AG04449 (cell line): ENCODE measurements around the gene SDHAF2.

ENCODE experiments used
- CTCF ChIA-PET: fragments of 350-600 bp; formaldehyde crosslinking; extraction: SDS; loops from one replicate; lab custom pipeline; 2021; ENCODE audit warnings: antibody characterized with exemption; lab: Yijun Ruan, JAX
- POLR2A ChIA-PET: fragments of 400-600, 350-600 bp; formaldehyde crosslinking; extraction: SDS; loops from one replicate; lab custom pipeline; 2020; ENCODE audit warnings: antibody characterized with exemption, inconsistent platforms; lab: Yijun Ruan, JAX
- DNase-seq: peaks from one replicate; pipeline ENCODE4 v3.0.0-alpha.2; 2010; ENCODE audit warnings: low read depth, low spot score
- H3K4me3 ChIP-seq: 2 replicates; pipeline ENCODE4 v1.5.1; 2011; ENCODE audit warnings: low read depth, mild to moderate bottlenecking, control low read depth, low read length
- TF ChIP-seq, protein P1 (sequence below): IDR thresholded peaks from one replicate; pipeline ENCODE4 v1.5.1; 2011; ENCODE audit warnings: mild to moderate bottlenecking, moderate library complexity, low read length, control low read depth, inconsistent platforms; ENCODE audit not compliant: insufficient read depth; ENCODE audit errors: missing control alignments

Gene SDHAF2

DNA sequence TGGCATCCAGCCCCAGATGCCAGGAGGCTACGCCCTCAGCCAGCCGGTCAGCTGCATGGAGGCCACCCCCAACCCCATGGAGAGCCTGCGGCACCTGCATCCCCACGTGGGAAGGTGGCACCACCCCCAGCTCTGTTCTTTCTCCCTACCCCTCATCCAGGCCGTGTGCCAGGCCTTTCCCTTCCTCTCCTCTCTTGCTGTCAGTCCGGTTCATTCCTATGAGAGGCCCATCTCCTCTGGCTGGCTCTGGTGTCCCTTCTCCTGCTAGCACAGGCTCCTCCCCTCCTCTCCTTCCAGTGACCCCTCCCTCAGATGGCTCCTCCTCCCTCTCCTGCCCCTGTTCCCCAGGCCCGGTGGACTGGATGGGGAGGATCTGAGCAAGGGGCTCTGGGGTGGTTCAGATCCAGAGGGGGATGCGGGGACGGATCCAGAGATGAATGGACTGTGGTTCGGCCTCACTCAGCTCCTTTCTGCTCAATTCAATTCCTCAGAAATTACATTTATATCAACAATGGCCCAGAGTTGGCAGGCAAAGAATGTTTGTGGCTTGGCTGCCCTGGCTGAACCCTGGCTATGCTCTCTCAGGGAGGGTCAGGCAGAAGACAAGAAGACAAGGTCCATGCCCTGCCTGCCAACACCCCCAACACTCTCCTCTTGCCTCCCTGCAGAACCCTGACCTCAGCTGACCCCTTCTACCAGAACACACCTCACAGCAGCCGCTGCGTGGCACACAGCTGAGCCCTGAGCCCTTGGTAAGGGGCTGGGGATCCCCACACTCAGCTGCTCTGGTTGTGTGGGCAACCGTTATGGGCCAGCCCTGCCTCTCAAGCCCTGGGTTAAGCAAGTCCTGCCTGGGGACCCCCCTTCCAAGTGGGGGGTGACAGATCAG is 60.2 kb downstream of the SDHAF2 start:
- H3K4me3 ChIP-seq: no peak overlapping the region
- DNase-seq: no peak
- ChIA-PET POLR2A (interaction anchor here (0.7 kb wide), 1 partner anchor 28 kb away, joined by 3 read pairs; no protein-coding TSS in a partner anchor), CTCF (interaction anchor here (0.9 to 7.5 kb wide), 10 partner anchors 12 to 148 kb away, joined by 3 to 82 read pairs (median 8); partner anchors contain the start of gene LRRC10B)
- TF ChIP-seq, protein P1, sequence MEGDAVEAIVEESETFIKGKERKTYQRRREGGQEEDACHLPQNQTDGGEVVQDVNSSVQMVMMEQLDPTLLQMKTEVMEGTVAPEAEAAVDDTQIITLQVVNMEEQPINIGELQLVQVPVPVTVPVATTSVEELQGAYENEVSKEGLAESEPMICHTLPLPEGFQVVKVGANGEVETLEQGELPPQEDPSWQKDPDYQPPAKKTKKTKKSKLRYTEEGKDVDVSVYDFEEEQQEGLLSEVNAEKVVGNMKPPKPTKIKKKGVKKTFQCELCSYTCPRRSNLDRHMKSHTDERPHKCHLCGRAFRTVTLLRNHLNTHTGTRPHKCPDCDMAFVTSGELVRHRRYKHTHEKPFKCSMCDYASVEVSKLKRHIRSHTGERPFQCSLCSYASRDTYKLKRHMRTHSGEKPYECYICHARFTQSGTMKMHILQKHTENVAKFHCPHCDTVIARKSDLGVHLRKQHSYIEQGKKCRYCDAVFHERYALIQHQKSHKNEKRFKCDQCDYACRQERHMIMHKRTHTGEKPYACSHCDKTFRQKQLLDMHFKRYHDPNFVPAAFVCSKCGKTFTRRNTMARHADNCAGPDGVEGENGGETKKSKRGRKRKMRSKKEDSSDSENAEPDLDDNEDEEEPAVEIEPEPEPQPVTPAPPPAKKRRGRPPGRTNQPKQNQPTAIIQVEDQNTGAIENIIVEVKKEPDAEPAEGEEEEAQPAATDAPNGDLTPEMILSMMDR: no peak

DNA sequence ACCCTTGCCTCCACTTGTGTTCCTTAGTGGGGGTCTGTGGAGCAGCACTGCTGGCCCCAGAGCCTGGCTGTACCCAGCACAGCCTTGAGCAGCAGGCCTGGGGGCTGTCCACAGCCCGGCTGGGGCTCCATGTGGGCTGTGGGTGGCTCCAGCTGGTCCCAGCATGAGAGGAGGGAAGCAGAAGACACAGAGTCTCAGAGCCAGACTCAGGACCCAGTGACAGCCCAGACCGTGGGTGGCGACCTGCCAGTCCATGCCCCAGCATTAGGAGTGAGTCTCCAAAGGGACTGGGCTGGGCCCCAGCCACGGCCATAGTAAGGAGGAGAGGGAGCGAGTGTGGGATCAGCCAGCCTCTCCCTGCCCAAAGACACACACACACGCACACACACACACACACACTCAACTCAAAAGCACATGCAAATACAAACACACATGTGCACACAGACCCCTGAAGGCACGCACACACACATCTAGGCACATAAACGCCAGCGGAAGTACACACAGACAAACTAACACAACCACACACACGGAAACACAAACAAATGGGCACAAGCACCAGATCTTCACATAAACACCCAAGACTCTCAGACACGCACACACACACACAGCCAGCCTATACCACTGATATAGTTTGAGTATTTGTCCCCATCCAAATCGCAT is 61.9 kb downstream of the SDHAF2 start:
- CTCF ChIA-PET: interaction anchor here (5.3 to 7.5 kb wide), 3 partner anchors 14 to 136 kb away, joined by 22 to 82 read pairs (median 55); a partner anchor contains a TSS
- POLR2A ChIA-PET: interaction anchor here (0.6 kb wide), 1 partner anchor 20 kb away, joined by 3 read pairs; no protein-coding TSS in a partner anchor
- DNase-seq: no peak
- no peak overlapping the region for H3K4me3 ChIP-seq
- TF ChIP-seq, protein P1: no peak

DNA sequence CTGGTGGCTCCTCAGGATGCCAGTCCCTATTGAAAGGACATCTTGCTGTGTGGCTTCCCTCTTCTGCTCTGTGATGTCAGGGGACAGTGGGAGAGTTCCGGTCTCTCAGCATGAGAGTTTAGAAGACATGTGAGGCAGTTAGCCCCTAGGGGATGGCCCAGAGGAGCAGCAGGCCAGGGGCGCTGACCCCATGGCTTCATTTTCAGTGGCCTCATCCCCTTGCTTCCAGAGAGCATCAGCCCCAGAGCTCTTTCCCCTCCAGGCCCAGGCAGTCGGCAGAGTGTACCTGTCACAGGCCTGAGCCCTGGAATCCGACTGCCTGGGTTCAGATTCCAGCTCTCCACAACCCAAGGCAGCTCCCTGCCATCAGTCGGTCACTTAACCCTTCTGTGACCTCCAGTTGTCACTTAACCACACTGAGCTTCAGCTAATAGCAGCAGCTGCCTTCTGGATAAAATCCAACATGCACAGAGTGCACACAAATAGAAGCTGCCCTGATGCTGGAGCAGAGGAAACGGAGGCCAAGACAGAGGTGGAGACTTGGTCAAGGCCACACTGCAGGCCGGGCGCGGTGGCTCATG is 64.5 kb downstream of the SDHAF2 start:
- CTCF ChIA-PET: interaction anchor here (0.6 to 3.7 kb wide), 5 partner anchors 17 to 135 kb away, joined by 3 to 21 read pairs (median 4); no protein-coding TSS in a partner anchor
- DNase-seq: no peak
- TF ChIP-seq, protein P1: no peak
- H3K4me3 ChIP-seq: no peak overlapping the region
- POLR2A ChIA-PET: no interaction called here

DNA sequence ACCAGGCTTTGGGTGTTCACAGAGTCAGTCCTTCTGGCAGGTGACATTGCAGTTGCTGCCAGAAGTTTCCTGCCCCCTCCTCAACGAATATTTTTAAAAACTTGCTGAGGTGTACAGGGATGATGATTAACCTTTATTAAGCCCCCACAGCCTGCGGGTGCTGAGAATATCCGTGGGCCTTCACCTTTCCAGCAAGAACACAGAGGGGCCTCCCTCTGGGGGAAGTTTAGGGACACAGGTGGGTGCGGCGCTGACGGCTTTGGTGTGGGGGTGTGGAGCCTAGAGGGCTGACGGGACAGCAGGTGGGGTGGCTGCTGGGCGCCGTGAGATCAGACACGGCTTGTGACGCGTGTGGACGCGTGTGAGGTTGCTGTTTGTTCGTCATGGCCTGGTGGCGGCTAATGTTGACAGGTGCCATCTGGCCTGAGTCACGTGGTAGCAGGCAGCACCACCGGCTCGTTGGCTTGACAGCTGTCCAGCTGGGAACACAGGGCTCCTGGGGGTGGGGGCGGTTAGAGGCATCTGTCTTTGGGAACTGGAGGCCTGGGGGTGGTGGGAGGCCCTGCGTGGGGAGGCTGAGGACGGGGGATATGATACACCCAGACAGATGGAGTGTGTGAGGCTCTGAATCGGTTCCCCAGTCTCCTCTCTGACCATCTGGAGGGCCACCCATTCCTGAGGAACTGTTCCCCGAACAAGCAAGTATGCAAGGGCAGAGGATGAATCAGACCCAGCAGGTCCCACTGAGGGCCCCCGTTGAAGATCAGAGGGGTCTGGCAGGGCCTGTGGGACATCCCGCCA is 66.1 kb downstream of the SDHAF2 start:
- ChIA-PET CTCF (interaction anchor here (0.6 to 3.7 kb wide), 4 partner anchors 13 to 137 kb away, joined by 3 to 21 read pairs (median 4); no protein-coding TSS in a partner anchor), POLR2A (no interaction called here)
- no peak overlapping the region for H3K4me3 ChIP-seq
- DNase-seq: no peak
- TF ChIP-seq, protein P1: no peak
